NCI-H2196 treated with DMSO at 0.1 percent for 48 hours (cell line): ENCODE data around the gene VGLL4.

Experiments
- DNase-seq: peaks from one replicate; lab custom pipeline; 2025; ENCODE audit not compliant: unreplicated experiment; lab: John Stamatoyannopoulos, UW

VGLL4 gene

DNA sequence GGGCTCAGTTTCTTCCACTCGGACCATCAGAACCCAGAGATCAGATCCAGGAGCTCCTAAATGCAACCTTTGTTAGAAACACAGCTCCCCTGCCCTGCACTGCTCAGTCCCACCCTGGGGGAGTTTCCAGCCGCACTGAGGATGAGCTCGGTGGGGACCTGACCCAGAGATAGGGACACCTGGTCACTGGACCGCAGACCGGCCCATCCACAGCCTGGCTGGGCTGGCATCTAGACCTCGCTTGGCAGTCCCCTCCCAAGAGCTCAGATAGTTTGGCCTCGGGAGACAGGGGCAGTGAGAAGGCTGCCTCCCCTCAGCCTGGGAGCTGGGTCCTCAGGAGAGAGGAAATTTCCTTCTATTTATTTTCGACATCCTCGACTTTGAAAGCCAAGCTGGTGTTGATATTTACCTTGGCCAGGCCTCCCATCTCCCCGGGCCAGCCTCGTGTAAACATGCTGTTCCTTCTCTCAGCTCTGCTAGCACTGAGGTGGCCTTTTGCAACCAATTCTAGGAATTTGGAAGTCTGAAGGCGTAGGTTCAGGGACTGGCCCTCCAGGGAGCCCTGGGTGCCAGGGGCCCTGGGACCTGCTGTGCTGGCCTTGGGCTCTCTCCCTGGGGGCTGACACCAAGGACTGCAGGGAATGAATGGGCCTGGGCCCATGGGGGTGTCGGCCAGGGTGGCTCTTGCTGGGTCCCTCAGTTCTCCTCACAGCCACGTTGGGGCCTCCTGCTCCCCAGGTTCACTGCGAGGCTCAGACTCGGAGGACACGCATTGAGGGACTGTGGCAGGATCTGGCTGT is 90.1 kb downstream of the VGLL4 start:
- DNase-seq: no peak

- no peak for DNase-seq
Observed at GRCh38 chr3:11552289-11553264, 91.1 kb downstream of the VGLL4 start.

DNA sequence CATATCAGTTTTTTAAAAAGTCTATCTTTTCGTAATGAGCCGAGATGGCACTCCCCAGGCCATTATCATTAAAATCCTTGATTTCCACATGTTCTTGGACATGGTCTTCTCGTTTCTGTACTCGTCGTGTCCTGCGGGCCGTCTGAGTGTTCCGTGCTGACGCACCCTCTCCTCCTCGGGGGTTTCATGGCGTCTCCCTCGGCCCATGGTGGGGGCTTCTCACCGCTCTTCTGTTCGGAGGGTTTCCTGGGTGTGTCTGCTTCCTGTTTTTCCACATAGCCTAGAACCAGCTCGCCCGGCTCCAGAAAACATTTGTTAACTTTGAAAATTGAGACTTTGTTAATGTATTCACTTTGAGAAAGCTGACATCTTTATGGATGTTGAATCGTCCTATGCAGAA is 92.7 kb downstream of the VGLL4 start:
- no peak for DNase-seq

GRCh38 chr3:11549580-11550140 is 94.1 kb downstream of the VGLL4 start:
- DNase-seq: no peak

GRCh38 chr3:11548721-11549131 is 95.0 kb downstream of the VGLL4 start:
- no peak for DNase-seq

DNA sequence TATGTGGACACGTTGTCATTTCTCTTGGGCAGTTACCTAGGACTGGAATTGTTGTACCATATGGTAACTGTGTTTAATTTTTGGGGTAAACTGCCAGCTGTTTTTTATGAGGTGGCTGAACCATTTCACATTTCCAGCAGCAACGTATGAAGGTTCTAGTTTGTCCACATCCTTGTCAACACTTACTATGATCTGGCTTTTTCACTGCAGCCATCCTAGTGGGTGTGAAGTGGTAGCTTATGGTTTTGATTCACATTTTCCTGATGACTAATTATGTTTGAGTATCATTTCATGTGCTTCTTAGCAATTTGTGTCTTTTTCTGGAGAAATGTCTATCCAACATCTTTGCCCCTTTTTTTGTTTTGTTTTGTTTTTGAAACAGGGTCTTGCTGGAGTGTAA is 96.2 kb downstream of the VGLL4 start:
- DNase-seq: no peak

DNA sequence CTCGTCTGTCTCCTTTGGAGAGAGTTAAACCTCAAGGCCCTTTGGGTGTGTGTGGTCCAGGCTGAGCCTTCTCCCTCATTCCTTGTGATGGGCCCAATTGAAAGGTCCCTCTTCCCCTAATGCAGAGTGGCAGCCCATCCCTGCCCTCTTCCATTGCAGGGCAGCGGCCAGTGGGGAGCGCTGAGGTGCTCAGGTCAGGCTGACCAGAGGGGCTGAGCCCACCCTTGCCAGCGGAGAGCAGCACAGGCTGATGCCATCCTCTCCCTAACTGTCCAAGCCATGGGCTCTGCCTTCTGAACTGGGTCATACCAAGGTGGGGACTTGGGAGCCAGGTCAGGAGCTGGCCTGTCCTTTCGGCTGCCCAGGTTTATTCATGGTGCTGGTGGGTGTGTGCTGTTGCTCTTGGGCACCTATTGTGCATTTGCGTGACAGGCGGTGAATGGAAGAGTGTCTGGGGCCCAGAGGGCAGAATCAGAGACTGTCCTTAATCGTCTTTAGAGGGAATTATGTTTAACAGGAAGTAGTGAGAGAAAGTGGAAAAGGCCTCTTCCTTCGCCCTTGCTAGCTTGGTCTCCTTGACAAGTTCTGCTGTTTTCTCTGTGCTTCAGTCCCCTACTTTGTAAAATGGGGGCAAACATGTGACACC is 96.9 kb downstream of the VGLL4 start:
- DNase-seq: no peak

DNA sequence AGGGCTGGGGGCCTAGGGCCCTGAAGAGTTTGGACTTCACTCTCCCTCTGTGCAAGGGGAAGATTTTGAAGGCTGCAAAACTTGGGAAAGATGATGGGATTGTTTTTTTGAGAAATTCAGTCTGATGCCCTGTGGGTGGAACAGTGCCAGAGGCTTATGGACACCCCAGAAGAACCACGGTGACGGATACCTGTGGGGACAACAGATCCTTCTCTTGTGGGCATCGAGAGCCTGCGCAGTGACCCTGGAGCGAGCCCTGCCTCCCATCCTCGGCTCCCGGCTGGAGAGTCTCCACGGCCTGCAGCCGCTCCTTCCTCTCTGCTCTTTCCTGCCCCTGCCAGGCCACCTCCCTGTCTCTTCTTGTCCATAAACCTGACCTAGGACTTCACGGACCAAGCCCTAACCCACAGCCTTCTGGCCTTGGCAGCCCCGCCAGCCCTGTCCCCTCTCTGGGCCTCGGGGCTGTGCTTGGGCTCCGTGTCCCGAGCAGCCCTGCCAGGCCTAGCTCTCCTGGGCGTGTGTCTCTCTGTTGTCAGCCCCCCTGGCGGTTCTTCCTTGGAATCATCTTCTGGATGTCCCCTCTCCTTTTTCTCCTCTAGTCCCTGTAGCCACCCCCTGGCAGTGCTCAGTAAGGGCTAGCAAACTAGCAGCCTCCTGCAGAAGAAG is 98.4 kb downstream of the VGLL4 start:
- no peak for DNase-seq

DNA sequence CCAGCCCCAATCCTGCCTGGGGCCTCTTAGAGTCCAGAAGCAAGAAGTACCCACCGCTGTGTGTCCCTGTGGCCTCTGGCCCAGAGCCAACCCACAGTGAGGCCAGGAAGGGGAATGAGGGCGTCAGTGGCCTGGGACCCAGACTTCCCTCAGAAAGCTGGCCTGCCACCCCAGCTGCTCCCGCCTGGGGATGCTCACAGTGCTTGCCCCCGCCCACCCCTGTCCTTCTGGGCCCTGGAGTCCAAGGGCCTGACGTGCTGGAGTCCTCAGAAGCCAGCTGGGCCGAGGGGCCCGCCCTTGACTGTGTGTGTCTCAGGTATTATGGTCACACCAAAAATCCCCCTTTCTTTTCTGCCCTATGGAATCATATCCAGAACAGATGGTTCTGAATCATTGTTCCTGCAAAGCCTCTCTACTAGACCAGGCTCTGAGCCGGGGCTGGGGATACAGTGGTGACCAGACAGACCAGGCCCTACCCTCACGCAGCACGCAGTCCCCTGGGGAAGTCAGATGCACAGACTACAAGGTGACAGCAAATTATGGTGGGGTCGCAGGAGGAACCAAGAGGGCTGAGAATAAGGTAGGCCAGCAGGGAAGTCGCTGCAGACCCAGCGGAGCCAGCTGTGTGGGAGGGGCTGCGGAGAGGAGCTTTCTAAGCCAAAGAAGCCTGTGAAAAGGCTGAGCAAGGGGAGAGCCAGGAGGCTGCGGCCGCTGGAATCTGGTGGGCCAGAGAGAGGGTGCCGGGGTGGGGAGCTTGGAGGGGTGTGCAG is 99.1 kb downstream of the VGLL4 start:
- no peak for DNase-seq

- no peak for DNase-seq
Observed at GRCh38 chr3:11543948-11544387, 99.7 kb downstream of the VGLL4 start.

DNA sequence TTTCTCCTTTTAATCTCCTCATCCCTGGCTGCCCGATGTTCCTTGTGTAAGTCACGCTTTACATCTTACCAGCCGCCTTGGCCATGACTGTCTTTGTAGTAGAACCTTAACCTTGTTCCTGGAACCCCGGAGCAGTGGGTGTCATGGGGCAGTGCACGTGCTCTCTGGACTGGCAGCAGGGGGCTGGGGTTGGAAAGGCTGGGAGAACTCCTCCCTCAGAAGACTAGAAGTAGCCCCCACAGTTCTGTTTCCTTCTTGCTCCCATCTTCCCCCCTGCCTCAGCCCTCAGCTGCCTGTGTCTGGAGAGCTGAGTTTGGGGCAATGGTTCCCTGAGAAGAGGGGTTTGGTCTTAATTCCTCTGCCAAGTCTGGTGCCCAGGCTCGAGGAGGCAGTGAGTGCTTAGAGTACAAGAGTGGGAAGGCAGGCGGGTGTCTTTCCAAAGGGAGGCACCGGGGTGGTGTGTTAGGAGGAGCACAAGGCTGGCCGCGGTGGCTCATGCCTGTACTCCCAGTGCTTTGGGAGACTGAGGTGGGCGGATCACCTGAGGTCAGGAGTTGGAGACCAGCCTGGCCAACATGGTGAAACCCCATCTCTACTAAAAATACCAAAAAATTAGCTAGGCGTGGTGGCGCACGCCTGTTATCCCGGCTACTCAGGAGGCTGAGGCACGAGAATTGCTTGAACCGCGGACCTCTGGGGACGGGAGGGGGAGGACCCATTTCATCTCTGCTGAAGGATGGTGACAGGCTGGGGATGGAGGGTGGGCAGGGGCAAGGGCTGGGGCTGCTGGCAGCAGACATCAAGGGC is 100.4 kb downstream of the VGLL4 start:
- DNase-seq: no peak

DNA sequence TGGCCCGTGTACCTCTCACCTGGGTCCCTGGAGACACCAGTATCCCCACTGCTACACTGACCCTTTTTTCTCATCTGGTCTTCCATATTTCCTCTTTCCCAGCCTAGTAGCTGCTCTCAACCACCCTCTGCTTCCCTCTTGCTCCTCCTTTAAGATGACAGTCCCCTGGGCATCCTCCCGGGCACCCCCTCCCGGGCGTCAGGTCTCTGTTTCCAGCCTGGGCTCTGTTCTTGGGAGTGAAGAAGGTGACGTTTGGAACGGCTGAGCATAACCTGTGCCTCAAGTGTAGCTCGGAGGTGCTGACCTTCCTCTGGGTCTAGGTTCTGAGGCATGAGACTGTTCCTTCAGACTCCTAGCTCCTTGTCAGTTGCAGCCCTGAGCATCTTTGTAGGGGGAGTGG is 101.2 kb downstream of the VGLL4 start:
- DNase-seq: no peak

DNA sequence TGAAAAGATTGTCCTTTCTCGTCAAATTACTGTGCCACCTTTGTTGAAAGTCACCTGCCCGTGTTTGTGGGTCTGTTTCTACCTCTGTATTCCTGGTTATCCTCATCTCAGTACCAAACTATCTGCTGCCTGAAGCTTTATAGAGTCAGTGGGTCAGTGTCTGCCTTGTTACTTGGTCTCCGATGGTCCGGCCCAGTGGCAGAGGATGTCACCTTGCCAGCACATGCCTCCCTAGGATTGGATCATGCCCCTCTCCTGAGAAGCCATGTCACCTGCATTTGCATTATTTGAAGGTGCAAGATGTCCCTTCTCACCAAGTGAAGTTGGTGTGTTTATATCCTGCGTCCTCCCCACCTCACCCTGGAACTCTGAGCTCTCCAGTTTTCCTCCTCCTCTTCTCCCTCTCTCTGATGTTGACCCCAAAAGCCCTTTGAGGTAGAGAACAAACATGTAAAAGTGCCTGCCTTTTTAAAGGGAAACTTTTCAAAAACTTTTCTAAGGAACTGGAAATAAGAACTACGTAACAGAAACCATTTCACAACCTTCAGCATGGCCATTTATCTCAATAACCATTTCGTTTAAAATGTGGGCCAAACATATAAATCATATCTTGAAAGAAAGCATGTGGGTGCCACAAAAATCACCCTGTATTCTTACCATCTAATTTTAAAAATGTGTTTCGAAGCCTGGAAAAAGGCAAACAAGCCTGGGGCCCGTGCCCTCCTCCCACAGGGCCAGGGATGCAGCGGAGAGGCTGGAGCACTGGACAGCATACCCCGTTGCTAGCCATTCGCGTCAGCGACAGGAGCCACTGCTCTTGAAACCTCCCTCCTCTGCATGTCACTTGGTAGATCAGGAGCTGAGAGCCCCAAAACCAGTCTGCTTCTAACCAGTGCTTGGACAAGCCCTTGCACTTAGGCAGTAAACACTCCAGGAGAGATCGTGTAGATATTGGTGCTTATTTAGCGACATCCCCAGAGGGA is 102.1 kb downstream of the VGLL4 start:
- DNase-seq: no peak

DNA sequence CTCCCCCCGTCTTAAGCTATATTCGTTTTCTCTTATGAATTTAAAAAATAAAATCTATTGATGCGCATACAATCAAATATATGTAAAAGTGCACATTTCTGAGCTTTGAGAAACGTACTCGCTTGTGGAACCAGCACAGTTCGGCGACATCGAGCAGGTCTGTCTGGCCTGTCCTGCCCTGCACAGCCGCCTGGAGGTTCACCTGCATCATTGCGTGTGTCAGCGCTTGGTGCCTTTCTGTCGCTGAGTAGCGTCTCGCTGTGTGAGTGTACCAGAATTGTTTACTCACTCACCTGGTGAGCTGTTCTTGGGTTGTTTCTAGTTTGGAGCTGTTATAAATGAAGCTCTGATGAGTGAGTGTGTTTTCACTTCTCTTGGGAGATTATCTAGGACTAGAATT is 104.0 kb downstream of the VGLL4 start:
- no peak for DNase-seq

GRCh38 chr3:11539218-11539617 is 104.5 kb downstream of the VGLL4 start:
- no peak for DNase-seq

DNA sequence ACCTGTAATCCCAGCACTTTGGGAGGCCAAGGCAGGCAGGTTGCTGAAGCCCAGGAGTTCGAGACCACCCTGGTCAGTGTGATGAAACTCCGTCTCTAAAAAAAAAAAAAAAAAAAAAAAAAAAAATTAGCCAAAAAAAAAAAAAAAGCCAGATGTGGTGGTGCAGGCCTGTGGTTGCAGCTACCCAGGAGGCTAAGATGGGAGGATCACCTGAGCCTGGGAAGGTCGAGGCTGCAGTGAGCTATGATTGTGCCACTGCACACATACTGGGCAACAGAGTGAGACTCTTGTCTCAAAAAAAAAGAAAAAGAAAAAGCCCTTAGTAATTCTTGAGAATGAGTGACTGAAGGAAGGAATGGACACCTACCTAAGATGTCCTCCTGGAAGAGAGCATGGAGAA is 105.1 kb downstream of the VGLL4 start:
- DNase-seq: no peak

DNA sequence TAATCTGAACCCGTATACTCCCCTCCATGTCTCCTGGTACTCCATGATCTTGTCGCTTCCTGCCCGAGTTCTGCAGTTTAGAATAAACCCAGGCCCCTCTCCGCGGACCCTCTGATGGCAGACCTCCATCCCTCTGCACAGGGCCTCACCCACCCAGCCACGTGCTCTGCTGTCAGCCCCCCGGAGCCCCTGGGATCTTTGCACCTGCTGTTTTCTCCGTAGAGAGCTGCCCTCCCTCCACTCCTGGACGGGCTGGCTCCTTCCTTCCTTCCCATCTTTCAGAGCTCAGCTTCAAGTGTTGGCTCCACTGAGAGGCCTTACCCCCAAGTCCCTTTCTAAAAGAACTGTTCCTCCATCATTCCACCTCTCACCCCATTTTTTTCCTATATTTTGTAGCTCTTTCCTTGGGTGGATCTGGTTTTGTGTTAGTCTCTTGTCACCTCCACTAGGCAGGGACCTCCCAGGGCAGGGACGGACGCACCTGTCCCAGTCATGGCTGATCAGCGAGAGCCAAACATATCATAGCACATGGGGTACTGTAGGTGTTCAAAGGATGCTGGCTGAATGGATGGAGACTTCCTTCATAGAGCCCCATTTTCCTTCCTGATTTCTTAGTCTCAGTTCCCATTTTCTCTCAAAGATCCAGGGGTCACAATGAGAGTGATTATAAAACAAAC is 106.6 kb downstream of the VGLL4 start:
- no peak for DNase-seq
